HG02884 (cell line): ENCODE results near the gene SYS1.
A peak's percentile ranks its signal among the peaks of the same experiment; 100 is the strongest.

Experiments used
- ATAC-seq: cut with Tn5 transposase; IDR thresholded peaks from one replicate; pipeline ENCODE4 v1.9.1; 2021; ENCODE audit warnings: mild to moderate bottlenecking, moderate library complexity; ENCODE audit not compliant: unreplicated experiment

Gene SYS1

DNA sequence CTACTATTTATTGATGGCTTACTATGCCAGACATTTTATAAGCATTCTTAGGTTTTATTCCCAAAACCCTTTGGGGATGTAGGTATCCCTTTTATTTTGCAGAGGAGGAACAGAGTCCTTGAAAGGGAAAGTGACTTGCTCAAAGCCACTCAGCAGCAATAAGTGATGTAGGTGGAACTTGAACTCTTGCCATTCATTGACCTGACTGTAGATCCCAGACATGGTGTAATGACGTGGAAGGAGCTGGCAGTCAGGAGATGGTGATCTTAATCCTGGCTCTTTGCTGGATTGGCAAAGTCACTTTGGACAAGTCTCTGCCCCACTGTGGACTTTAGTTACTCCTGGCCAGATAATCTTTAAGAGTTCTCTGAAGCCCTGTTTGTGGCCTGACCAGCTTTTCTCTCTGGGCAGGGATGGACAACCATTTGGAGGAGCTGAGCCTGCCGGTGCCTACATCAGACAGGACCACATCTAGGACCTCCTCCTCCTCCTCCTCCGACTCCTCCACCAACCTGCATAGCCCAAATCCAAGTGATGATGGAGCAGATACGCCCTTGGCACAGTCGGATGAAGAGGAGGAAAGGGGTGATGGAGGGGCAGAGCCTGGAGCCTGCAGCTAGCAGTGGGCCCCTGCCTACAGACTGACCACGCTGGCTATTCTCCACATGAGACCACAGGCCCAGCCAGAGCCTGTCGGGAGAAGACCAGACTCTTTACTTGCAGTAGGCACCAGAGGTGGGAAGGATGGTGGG is 46.7 kb downstream of the SYS1 start:
- no peak for ATAC-seq

GRCh38 chr20:45410887-45411286 is 47.9 kb downstream of the SYS1 start:
- no peak for ATAC-seq

DNA sequence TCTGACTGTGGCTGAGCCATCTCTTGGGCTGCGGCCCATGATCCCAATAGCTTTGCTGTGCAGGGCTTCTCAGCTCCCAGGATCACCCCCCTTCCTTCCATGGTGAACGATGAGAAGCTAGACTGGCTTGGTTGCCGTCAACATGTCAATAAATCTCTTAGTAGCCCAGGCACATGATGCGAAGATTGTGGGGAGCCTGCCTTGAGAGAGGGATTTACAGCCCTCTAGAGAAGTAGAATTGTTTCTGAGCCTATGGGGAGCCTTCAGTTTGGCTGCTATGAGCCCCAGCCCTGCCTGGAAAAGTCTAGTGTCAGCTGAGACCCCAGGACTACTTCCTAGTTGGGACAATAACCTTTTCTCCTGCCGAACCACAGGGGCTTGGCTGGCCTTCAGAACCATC is 49.7 kb downstream of the SYS1 start:
- no peak for ATAC-seq

DNA sequence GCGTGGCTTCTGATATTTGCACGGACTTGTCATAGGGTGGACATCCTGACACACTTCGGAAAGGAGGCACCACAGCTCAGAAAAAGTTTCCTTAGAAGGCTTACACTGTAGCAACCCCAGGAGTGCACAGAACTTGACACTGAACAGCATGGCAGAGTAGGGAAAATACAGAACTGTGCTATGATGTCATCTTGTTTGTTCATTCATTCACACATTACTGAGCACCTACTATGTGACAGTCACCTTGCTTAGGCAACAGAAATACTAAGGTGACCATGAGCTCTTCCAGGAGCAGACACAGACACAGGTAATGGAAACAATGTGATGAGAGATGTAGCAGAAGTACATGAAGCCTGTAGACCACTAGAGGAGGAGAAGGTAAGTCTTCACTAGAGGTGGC is 50.5 kb downstream of the SYS1 start:
- no peak for ATAC-seq

GRCh38 chr20:45415822-45416637 is 53.1 kb downstream of the SYS1 start, which contains the start of gene PIGT:
TSS of gene PIGT (plus strand) at chr20:45416141. CDS start at chr20:45416157, 16 bp downstream.
- peak; percentile 73 for ATAC-seq

DNA sequence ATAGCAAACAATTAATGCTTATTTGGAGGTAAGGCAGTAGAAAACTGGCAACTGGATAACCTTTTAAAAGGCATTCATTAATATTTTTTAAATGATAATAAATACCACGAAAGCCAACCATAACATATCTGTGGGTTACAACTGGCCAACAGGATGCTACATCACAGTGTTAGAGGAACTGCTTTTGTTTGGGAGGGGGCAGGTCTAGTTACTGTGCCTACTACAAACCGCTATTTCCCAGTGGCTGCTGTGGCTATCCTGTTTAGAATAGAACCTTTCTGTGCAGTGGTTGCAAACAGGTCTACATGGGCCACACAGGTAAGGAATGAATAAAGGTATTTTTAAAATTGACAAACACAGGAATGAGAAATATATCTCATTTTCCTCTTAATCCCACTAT is 54.0 kb downstream of the SYS1 start:
- ATAC-seq = no peak
